ENCODE measurements around the gene NKAIN1.
"Not testable (repeated sequence)": the region's sequence is repeated elsewhere in the genome, so short reads cannot be mapped to it uniquely, and the experiment has no call there.

DNA sequence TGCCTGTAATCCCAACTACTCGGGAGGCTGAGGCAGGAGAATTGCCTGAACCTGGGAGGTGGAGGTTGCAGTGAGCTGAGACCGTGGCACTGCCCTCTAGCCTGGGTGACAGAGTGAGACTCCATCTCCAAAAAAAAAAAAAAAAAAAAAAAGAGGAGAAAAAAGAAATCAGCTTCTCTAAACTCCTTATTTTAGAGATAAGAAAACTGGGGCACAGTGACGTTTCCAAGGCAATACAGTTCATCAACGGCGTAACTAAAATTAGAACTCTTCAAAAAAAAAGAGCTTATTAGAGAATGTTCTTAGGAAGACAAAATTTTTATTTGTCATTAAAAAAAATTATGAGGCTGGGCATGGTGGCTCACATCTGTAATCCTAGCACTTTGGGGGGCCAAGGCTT is 22.7 kb upstream of the NKAIN1 start:
- TF ChIP-seq, protein P1, sequence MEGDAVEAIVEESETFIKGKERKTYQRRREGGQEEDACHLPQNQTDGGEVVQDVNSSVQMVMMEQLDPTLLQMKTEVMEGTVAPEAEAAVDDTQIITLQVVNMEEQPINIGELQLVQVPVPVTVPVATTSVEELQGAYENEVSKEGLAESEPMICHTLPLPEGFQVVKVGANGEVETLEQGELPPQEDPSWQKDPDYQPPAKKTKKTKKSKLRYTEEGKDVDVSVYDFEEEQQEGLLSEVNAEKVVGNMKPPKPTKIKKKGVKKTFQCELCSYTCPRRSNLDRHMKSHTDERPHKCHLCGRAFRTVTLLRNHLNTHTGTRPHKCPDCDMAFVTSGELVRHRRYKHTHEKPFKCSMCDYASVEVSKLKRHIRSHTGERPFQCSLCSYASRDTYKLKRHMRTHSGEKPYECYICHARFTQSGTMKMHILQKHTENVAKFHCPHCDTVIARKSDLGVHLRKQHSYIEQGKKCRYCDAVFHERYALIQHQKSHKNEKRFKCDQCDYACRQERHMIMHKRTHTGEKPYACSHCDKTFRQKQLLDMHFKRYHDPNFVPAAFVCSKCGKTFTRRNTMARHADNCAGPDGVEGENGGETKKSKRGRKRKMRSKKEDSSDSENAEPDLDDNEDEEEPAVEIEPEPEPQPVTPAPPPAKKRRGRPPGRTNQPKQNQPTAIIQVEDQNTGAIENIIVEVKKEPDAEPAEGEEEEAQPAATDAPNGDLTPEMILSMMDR (IDR thresholded peaks at IDR 0.05), result not testable (repeated sequence)
- TF ChIP-seq EZH2 (IDR thresholded peaks at IDR 0.05; ENCODE audit: borderline replicate concordance, insufficient read depth, low read depth, low read length, poor library complexity, severe bottlenecking), result not testable (repeated sequence)
